Stimulated activated naive CD8-positive, alpha-beta T cell treated with anti-CD3 and anti-CD28 coated beads, Interleukin-15, amount 100 ng/mL, for 72 hours (primary cell): ENCODE results near the gene PALD1.
"Not testable (repeated sequence)": the region's sequence is repeated elsewhere in the genome, so short reads cannot be mapped to it uniquely, and the experiment has no call there.

Experiments used
- ATAC-seq: fragments of 150-1000 bp; cut with Tn5 transposase; 2 replicates; pipeline ENCODE4 v1.10.0; 2021; ENCODE audit warnings: mild to moderate bottlenecking, moderate library complexity
- DNase-seq, 2 donors: peaks; one replicate each; pipeline ENCODE4 v3.0.0; 2021 to 2022
- H3K27ac Mint-ChIP-seq, 2 donors: one replicate each; pipeline ENCODE4 v1.8.0; 2022; ENCODE audit warnings: mild to moderate bottlenecking in 2 of 2, mixed read lengths in 2 of 2, moderate library complexity in 2 of 2
- H3K27me3 Mint-ChIP-seq: one replicate; pipeline ENCODE4 v1.8.0; 2022; ENCODE audit warnings: mixed read lengths
- H3K4me1 Mint-ChIP-seq: one replicate; pipeline ENCODE4 v1.8.0; 2022; ENCODE audit warnings: mild to moderate bottlenecking, mixed read lengths
- H3K4me3 Mint-ChIP-seq, 2 donors: one replicate each; pipeline ENCODE4 v1.8.0; 2022; ENCODE audit warnings: mild to moderate bottlenecking in 2 of 2, mixed read lengths in 2 of 2, moderate library complexity in 1 of 2
- H3K9me3 Mint-ChIP-seq, 2 donors: one replicate each; pipeline ENCODE4 v1.8.0; 2022; ENCODE audit warnings: mixed read lengths in 2 of 2

PALD1 gene

DNA sequence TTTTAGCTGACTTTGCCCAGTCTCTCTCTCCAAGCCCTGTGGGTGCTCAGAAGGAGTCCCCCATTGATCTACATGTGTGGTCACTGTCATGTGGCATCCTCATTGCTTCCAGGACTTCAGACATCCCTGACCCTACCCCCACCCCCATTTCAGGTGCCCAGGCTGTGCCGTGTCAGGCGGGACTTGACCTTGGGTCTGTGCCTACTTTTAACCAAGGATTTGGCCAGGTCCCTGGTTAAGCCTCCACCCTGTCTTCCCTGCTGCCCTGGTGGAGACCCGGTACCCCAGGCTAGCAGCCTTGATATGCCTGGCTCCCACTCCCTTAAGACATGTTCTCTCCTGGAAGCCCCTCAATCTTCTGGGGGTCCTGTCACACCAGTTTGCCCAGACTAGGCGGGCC lies 92.7 kb downstream of the PALD1 start:
- DNase-seq, result no peak
- H3K4me1 Mint-ChIP-seq, result peaks cover 30% of the 10 kb centered on the region
- H3K9me3 Mint-ChIP-seq, result no peaks in the 10 kb centered on the region
- H3K27me3 Mint-ChIP-seq, result no peaks in the 10 kb centered on the region
- H3K4me3 Mint-ChIP-seq, result no peak overlapping the region
- no peak for ATAC-seq
- H3K27ac Mint-ChIP-seq, result no peak overlapping the region

DNA sequence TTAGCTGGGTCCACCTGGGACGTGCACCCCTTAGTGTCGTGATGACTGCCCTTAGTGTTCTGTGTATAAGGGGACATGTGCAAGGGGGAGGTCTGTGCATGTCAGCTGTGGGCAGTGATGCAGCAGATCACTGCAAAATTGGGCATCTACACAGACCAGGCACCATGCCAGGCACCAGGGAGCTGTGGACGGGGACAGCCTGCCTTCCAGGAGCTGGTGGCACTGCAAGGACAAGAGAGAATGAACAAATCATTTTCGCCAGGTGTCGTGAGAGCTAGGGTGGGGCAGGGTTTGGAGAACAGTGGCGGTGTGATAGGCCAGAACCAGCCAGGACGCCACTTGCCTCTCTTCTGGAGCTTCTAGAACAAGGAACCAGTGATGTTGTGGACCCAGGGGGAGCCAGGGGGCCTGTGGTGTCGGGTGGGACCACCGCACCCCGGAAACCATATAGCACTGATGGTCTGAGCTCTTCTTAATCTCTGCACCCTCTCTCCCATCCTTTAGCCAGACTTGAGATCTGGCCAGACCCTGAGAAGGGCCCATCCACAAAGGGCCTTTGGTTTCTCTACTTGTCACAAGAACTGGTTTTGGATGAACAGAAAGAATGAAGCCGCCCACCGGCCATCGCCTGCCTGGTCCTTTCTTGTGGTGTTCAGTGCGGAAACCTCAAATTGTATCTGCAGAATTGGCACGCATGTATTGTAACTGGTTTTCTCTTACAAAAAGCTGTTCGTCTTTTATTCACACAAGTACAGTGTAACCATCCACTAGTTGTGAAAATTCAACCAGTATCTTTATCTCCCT lies 93.3 kb downstream of the PALD1 start:
- ATAC-seq (no peak), DNase-seq (no peak)
- no peak overlapping the region for H3K4me3 Mint-ChIP-seq
- no peak overlapping the region for H3K27ac Mint-ChIP-seq
- H3K9me3 Mint-ChIP-seq, result no peaks in the 10 kb centered on the region
- no peaks in the 10 kb centered on the region for H3K27me3 Mint-ChIP-seq
- H3K4me1 Mint-ChIP-seq, result peaks cover 36% of the 10 kb centered on the region

DNA sequence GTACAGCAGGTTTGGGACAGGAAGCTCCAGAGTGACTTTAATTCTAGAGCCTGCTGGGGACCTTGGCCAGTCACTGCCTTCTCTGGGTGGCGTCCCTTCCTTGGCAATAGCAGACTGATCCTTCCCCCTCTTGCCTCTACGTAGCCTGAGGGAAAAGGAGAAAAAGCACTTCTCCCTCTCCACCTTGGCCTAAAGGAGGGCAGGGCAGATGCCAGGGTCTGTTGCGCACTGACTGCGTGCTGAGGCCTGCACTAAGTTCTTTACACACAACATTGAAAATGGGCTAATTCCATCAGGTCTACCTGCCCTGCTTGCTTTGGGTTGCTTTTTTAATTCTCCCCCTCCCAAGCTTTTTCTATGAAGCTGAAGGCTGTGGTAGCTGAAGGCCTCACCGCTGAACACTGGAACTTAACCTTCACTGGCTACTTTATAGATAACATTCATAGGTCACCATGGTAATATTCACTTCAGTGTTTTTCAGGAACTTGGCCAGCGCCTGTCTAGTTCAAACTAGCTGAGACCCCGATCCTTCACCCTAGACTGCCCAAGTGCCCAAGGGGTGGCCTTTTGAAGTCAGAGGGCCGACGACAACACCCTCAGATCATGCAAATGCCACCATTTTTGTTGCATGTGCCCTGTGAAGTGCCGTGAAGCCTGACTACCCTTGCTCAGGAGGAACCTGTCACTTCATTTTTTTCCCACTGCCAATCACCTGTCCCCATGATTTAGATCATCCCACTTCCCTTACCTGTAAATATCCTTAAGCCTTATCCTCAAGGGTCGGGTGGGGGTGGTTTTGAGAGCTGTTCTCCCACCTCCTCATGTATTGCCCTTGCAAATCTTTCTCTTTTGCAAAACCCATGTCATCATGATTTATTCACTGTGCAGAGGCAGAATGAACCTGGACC lies 95.3 kb downstream of the PALD1 start:
- DNase-seq (no peak), ATAC-seq (no peak)
- no peaks in the 10 kb centered on the region for H3K27me3 Mint-ChIP-seq
- no peak overlapping the region for H3K4me3 Mint-ChIP-seq
- H3K27ac Mint-ChIP-seq, result no peak overlapping the region
- H3K9me3 Mint-ChIP-seq, result no peaks in the 10 kb centered on the region
- H3K4me1 Mint-ChIP-seq, result peaks cover 56% of the 10 kb centered on the region

DNA sequence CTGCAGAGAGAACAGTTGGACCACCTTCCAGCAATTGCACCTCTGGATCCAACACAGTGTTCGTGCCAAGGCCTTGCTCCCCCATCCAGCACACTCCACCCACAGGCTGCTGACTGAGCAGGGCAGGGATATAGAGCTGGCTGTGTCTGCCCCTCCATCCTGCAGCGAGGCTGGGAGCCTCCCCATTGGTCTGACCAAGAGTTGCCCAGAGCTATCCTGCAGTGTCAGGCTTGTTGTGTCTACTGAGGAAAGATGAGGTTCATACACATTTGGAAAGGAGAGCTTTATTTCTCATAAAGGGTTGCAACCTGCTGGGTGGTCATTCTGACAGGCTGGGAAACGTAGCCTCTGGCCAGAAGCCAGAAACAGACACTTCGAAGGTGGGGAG lies 96.9 kb downstream of the PALD1 start:
- H3K27me3 Mint-ChIP-seq, result no peaks in the 10 kb centered on the region
- no peak overlapping the region for H3K27ac Mint-ChIP-seq
- ATAC-seq (no peak), DNase-seq (no peak)
- H3K4me3 Mint-ChIP-seq, result peak overlapping the region in 1 of 2 donors; percentile 5
- no peaks in the 10 kb centered on the region for H3K9me3 Mint-ChIP-seq
- H3K4me1 Mint-ChIP-seq, result peaks cover 64% of the 10 kb centered on the region

DNA sequence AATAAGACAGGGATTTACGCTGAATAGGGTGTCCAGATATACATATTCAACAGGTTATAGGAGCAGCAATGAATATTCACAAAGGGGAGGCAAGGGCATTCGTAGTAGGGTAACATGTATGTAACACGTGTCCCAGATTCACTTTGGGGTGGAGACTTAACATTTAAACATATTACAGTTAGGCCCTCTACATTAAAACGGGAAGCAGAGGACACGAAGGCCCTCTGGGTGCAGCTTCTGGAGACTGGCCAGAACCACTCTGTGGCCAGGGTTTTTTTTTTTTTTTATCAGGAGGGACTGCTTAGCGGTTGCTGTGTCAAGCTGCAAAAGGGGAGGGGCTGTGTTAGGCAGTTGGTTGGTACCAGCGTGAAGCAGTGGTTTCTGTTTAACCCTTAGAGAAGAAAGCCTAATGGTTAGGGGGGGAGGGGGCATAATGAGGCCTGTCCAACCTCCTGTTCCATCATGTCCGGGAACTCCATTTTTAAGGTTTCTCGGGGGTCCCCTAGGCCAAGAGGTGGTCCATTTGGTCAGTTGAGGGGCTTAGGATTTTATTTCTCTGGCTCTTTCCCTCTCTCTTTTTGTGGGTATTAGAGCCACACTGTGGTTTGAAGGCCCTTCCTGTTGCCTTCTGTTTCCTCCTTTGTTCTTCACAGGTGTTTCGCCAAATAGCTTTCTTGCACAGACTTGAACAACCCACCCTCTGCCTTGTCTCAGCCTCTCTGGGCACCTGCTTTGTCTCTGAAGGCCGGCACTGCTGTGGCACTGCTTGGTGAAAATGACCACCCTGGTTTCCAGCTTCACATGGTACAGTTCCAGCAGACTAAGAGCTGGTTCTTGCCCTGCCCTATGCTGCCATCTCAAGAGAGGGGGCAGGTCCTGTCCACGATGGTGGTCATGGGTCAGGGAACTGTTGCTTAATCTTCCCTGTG lies 97.6 kb downstream of the PALD1 start:
- ATAC-seq (peak; percentile 39), DNase-seq (peak in 1 of 2 donors; percentile 59)
- Mint-ChIP-seq H3K9me3 (no peaks in the 10 kb centered on the region), H3K4me3 (peak overlapping the region; percentile 71 to 83), H3K27me3 (no peaks in the 10 kb centered on the region), H3K4me1 (peaks cover 64% of the 10 kb centered on the region), H3K27ac (peak overlapping the region in 1 of 2 donors; percentile 68)

DNA sequence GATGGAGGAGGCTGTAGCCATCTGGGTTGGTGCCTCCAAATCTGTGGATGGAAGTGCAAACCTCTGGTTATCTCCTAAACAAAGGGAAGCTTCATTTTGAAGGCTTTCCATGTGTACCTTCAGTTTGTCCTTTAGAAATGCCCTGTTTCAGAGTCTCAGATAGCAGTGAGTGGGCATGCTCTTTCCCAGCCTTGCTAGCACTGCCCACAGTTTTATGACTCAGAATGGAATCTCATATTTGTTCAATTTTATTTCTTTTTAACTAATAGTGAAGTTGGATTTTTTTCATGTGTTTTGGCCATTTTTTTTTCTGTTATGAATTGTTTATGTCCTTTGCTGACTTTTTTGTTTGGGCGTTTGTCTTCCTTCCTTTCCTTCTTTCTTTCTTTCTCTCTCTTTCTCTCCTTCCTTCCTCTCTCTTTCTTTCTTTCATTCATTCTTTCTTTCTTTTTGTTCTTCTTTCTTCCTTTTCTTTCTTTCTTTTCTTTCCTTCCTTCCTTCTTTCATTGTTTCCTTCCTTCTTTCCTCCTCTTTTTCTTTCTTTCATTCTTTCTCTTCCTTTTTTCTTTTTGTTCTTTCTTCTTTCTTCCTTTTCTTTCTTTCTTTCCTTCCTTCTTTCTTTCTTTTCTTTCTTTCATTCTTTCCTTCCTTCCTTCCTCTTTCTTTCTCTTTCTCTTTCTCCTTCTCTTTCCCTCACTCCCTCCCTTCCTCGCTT lies 98.4 kb downstream of the PALD1 start:
- Mint-ChIP-seq H3K4me3 (peak overlapping the region; percentile 71 to 83), H3K9me3 (no peaks in the 10 kb centered on the region), H3K27ac (peak overlapping the region; percentile 68 to 87), H3K27me3 (no peaks in the 10 kb centered on the region), H3K4me1 (peaks cover 58% of the 10 kb centered on the region)
- ATAC-seq (no peak), DNase-seq (no peak)

DNA sequence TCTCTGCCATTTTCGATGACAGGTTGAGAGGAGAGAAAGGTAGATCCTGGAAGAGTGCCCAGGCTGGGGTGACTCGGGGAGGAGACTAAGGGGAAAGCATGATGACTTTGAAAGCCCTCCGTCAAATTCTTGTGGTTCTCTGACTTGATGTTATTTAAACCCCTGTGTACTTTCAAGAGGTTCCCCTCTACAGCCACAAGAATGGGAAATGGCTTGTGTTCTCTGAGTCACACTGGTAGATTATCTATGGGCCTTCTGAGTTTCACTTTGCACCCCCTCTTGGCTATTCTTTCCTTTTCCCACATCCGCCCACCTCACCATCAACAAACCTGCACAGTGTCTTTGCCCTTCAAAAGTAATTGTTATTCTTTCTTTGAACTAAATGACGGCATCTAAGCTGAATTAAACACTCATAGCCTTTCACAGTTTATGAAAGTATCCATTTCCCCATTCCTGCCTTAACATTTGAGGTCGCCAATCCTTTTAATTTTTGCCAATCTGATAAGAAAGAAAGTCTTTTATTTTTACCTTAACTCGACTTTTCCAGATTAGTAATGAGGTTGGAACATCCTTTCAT lies 99.9 kb downstream of the PALD1 start:
- peak; percentile 75 to 82 for DNase-seq
- peak overlapping the region; percentile 71 to 83 for H3K4me3 Mint-ChIP-seq
- no peaks in the 10 kb centered on the region for H3K27me3 Mint-ChIP-seq
- H3K9me3 Mint-ChIP-seq, result no peaks in the 10 kb centered on the region
- H3K4me1 Mint-ChIP-seq, result peaks cover 52% of the 10 kb centered on the region
- H3K27ac Mint-ChIP-seq, result peak overlapping the region; percentile 42 to 52
- peak; percentile 91 for ATAC-seq

DNA sequence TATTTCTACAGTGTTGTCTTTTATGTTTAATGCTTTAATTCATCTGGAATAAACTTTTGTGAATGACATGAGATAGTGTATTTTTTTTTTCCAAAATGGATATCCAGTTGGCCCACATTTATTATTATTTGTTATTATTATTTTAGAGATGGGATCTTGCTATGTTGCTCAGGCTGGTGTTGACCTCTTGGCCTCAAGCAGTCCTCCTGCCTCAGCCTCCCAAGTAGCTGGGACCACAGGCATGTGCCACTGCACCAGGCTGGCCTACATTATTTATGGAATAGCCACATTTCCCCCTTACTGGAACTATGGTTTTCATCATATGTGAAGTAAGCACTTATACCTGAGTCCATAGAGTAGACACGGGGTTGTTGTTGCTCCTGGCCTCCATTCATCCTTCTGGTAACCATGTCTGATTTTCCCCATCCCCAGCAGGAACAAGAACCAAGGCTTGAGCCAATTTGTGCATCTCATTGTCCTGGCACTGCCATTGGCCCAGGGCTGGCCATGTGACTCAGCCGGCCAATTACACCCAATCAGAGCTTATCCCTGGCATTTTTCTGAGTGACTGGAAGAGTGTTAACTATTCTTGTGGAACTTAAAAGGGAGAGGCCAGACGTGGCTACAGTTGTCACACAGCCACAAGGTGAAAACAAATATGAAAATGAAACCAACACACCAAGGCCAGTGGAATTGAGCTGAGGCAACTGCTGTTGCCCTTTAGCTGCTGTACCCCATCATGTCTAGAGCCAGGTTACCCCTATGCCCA lies 100.9 kb downstream of the PALD1 start:
- H3K27me3 Mint-ChIP-seq, result no peaks in the 10 kb centered on the region
- no peaks in the 10 kb centered on the region for H3K9me3 Mint-ChIP-seq
- peaks cover 53% of the 10 kb centered on the region for H3K4me1 Mint-ChIP-seq
- peak; percentile 30 to 53 for DNase-seq
- peak overlapping the region; percentile 72 to 81 for H3K27ac Mint-ChIP-seq
- H3K4me3 Mint-ChIP-seq, result peak overlapping the region; percentile 71 to 83
- ATAC-seq, result peak; percentile 36

DNA sequence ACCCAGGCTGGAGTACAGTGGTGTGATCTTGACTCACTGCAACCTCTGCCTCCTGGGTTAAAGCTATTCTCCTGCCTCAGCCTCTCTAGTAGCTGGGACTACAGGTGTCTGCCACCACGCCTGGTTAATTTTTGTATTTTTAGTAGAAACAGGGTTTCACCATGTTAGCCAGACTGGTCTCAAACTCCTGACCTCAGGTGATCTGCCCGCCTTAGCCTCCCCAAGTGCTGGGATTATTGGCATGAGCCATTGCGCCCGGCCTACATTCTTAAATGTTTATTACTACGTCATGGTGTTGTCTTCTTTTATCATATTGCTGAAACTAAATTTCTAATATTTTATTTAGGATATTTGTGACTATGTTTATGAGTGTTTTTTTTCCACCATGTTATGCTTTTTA lies 102.6 kb downstream of the PALD1 start:
- not testable (repeated sequence) for ATAC-seq, H3K27me3 Mint-ChIP-seq, H3K27ac Mint-ChIP-seq, DNase-seq, H3K9me3 Mint-ChIP-seq, H3K4me3 Mint-ChIP-seq
- H3K4me1 Mint-ChIP-seq, result peaks cover 60% of the 10 kb centered on the region

DNA sequence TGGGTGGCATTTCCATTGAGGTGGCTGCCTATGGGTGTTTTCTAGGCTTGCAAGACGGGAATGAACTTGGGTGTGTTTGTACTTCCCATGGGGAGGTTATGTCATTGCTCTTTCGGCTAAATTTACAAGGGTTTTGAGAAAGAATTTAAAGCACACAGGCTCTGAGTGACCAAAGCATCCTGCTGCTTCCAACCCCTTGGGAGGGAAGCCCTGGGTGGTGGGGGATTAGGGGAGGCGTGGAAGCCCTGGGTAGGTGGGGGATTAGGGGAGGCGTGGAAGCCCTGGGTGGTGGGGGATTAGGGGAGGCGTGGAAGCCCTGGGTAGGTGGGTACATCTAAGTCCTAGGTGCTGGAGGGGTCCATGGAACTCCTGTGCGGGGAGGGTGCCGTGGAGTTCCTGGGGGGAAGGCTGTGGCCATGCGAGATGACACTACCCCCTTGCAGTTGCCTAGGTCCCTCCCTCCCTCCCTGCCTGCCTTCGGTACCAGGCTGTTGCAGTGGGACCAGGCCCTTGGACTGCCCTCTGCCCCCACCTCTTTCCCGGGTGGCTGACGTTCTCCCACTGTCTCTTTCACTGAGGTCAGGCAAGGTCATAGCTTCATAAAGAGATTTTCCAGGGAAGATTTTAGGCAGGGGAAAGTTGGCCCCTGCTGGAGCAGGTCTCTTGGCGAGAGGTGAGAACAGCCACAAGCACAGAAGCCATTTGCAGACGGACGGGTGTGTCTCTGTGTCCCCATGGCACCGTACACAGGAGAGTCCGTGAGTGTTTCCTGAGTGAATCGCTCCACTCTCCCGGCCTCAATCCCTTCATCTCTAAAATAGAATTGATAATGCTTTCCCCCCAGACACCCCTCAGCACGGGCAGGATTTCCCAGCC lies 104.5 kb downstream of the PALD1 start:
- DNase-seq, result no peak

DNA sequence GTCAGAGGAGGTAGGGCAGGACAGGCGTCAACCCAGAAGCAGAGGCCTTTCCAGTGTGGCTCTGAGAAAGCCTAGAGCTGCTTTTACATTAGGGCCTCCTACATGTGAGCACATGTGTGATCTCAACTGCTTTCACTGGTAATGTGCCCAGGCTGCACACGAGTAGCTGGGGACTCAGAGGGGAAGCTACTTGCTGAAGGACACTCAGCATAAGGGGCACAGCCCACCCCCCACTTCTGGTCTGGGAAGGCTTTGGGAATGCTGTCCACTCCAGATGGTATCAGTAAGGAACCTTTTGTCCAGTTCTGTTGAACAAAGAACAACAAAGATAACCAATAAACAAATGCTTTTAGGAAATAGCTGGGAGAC lies 105.1 kb downstream of the PALD1 start:
- H3K4me1 Mint-ChIP-seq, result peaks cover 60% of the 10 kb centered on the region
- no peaks in the 10 kb centered on the region for H3K9me3 Mint-ChIP-seq
- H3K27ac Mint-ChIP-seq, result no peak overlapping the region
- H3K27me3 Mint-ChIP-seq, result peaks cover 15% of the 10 kb centered on the region
- DNase-seq (no peak), ATAC-seq (no peak)
- no peak overlapping the region for H3K4me3 Mint-ChIP-seq

More for the DNA sequence above, 104.5 kb downstream of the PALD1 start:
- no peak overlapping the region for H3K27ac Mint-ChIP-seq
- H3K9me3 Mint-ChIP-seq, result no peaks in the 10 kb centered on the region
- H3K27me3 Mint-ChIP-seq, result peaks cover 9% of the 10 kb centered on the region
- H3K4me1 Mint-ChIP-seq, result peaks cover 60% of the 10 kb centered on the region
- no peak overlapping the region for H3K4me3 Mint-ChIP-seq
- ATAC-seq, result no peak

DNA sequence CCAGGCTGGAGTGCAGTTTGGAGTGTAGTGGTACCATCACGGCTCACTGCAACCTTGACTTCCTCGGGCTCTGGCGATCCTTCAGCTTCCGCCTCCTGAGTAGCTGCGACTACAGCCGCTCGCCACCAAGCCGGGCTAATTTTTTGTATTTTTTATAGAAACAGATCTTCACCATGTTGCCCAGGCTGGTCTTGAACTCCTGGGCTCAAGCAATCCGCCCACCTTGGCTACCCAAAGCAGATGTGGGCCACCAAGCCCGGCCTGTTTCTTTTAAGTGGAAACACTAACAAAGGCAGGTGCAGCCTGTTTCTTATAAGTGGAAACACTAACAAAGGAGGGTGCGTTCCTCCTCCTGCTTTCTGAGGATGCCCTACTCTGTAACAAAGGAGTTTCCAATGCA lies 105.8 kb downstream of the PALD1 start:
- Mint-ChIP-seq H3K27me3 (peaks cover 22% of the 10 kb centered on the region), H3K9me3 (no peaks in the 10 kb centered on the region), H3K27ac (peak overlapping the region in 1 of 2 donors; percentile 42), H3K4me1 (peaks cover 60% of the 10 kb centered on the region), H3K4me3 (no peak overlapping the region)
- DNase-seq (no peak), ATAC-seq (no peak)

DNA sequence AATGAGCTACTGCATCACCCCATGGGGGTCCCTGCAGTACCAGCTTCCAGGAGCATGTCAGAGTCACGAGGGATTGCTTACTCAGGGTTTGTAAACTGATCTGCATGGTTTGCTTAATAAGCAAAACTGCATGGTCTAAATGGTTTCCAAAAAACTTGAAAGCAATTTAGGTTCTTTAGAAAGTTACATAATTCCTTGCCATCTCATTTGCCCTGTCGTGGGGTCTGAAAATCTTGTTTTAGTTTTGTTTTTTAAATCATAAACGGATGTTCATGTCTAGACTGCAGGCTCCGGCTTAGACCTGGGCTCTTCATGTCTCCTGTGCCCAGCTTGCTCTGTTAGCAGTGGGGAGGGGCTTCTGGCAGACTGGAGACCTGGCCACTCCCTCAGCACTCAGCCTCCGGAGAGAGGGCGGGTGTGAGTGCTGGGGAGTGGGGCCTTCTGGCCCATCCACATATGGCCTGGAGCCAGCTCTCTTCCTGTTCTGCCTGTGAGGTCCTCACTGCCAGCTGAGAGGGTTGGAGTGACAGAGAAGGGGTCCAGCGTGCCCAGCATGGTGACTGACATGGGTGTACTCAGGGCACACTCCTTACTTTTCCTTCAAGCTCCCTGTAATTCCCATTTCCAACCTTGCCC lies 106.5 kb downstream of the PALD1 start:
- Mint-ChIP-seq H3K4me3 (no peak overlapping the region), H3K27me3 (peaks cover 28% of the 10 kb centered on the region), H3K9me3 (no peaks in the 10 kb centered on the region), H3K27ac (peak overlapping the region; percentile 17 to 42), H3K4me1 (peaks cover 60% of the 10 kb centered on the region)
- peak; percentile 36 for ATAC-seq
- DNase-seq, result no peak
